Peyer's patch (tissue), 4 donors: Measurements from ENCODE around the gene ATP11C.

ENCODE experiments used
- CTCF ChIP-seq, 6 experiments: fragments of 450-650 bp in 4 of 6; fragments of 200-600 bp in 2 of 6; sonication (generic) in 1 of 6; IDR thresholded peaks; one replicate each; pipeline ENCODE4 v1.5.1; 2017 to 2019; ENCODE audit warnings: antibody characterized with exemption in 6 of 6, mild to moderate bottlenecking in 3 of 6, moderate library complexity in 1 of 6
- POLR2A ChIP-seq, 2 donors: fragments of 450-650 bp; IDR thresholded peaks; one replicate each; pipeline ENCODE4 v1.5.1; 2017; ENCODE audit warnings: antibody characterized with exemption in 2 of 2, mild to moderate bottlenecking in 2 of 2, moderate library complexity in 2 of 2

- TF ChIP-seq CTCF (IDR thresholded peaks at IDR 0.05), result no peak
- no peak for TF ChIP-seq POLR2A (IDR thresholded peaks at IDR 0.05)
Measured at GRCh38 chrX:139936259-139936658, 3.4 kb upstream of the ATP11C start.
